Stimulated activated CD8-positive, alpha-beta memory T cell treated with anti-CD3 and anti-CD28 coated beads, Interleukin-7, amount 100 ng/mL, for 1 hour (primary cell): ENCODE data around the gene EIF2AK3.
A peak's percentile ranks its signal among the peaks of the same experiment; 100 is the strongest.
"Not testable (repeated sequence)": the region's sequence is repeated elsewhere in the genome, so short reads cannot be mapped to it uniquely, and the experiment has no call there.

Experiments used
- DNase-seq, 2 donors: peaks; one replicate each; pipeline ENCODE4 v3.0.0-alpha.2; 2020; ENCODE audit warnings: low read depth in 2 of 2

The EIF2AK3 gene

DNA sequence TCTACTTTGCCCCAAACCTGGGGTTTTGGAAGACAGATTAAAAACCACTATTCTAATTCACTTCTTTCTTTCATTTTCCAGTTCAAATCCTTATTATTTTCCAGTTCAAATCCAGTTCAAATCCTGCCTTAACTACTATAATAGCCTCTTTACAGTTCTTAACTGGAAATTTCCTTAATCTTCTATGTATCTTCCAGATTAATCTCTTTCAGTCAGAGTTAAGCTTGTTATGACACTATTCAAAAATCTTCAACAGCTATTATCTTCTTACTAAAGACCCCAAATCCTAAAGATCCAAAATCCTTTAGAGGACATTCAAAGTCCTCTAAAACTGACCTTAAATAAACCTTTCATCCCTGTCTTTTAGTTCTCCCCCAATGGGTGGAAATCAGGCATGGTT lies 30.1 kb downstream of the EIF2AK3 start:
- no peak for DNase-seq

DNA sequence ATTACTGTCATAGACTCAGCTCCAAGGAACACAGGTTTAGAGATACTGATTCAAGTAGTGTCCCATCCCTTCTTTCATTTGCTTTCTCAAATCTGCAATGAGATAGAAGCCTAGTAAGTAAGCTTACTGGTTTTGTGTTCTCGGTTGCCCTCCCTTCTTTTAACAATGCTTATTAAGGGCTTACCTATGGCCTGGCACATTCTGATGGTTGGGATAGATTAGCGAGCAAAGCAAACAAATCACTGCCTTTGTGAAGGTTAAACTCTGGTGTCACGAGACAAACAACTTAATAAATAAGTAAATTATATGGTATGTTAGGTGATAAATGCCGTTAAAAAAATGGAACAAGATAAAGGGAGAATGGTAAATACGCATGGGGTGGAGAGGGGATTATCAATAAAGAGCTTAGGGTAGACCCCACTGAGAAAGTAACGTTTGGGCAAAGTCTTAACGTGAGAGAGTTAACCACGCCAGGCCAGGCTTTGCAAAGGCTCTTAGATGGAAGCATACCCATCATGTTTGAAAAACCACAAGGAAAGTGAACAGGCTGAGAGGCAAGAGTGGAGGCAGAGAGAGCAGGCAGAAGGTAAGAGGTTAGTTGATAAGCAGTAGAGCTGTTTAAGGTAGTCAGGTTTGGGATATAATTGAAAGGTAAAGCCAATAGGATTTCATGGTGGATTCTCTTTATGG lies 31.0 kb downstream of the EIF2AK3 start:
- DNase-seq: no peak

DNA sequence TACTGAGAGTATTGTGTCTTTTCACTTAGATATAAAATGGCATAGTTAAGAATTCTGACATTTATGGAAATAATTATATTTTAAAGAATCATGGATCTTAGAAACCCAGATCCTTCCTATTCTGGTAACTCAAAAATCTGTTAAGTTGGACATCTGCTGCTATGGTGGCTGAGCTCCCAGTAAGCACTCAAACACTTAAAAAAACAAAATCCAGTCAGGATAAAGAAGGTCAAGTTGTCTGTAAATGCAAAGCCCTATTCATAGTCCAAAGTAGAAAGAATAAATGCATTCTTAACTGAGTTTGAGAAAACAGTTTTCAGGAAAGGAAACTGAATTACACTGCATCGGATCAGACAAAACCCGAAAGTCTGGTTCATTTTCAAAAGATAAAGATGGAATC lies 35.6 kb downstream of the EIF2AK3 start:
- no peak for DNase-seq

DNA sequence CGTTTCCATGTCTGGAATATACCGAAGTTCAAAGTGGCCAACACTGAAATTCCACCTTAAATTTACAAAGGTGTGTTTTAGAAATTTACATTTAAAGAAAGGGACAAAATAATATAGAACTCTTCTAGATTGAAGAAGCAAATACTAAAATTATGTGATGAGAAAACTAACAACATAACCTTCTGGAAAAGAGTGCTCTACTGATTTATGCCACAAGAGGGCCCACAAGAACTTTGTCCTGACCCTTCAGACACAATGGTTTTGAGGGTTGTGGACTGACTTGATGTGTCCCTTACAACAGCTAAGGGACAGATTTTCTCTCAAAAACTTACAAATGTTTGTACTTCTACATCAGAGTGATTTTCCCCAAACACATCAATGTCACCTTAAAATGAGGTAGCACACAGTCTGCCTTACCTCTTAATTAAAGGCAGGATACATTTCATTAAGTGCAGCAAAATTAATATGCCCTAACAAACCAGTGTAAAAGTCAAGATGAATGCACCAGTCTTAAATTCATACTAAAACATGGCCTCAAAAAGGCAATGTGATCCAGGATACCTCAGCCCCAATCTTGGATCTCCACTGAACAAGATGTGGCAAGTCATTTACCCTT lies 36.2 kb downstream of the EIF2AK3 start:
- DNase-seq: peak in 1 of 2 donors; percentile 1

DNA sequence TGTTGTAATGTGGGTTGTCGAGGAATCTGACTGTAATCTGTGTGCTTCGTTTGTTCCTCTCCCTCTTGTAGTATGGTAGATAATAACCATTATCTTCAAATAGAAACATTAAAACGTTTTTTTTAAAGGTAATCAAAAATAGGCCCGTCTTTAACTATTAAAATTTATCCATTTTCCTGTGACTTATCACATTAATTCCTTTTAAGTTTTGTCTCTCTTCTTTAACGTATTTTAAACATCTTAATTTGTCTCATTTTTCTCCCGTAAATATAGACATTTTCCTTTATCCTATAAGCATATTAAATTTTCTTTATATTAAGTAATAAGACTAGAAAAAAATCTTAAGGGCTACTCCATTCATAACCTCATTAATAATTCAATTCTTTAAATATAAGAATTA lies 41.3 kb downstream of the EIF2AK3 start:
- no peak for DNase-seq

DNA sequence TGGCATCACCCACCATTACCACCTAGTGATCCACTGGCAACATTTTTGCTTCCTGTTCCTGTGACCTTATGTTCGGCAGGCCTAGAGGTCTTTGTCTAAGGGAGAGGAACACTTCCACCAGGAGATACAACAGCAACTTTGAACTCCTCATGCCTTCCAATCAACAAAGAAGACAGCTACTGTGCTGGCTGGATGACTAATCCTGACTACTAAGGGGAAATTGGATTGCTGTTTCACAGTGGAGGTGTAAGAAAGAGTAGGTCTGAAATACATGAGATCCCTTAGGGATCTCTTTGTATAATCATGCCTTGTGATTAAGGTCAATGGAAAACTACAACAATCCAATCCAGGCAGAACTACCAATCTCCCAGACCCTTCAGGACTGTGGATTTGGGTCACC lies 45.2 kb downstream of the EIF2AK3 start:
- no peak for DNase-seq

DNA sequence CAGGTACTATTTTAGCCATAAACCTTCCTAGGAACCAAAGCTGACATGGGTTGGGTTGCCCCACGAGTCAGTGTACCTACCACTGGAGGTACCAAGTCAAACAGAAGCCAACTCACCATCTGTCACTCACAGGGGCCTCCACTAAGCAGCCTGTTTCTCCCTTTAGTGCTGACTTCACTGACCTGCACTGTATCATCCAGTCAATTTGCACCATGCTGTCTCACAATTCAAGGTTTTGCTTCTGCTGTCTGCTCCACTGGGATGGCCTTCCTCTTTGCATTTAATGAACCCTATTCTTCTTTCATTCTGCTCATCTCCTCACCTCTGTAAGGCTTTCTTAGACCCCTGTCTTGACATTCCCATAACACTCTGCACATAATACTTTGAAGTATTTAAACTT lies 47.2 kb downstream of the EIF2AK3 start:
- no peak for DNase-seq

DNA sequence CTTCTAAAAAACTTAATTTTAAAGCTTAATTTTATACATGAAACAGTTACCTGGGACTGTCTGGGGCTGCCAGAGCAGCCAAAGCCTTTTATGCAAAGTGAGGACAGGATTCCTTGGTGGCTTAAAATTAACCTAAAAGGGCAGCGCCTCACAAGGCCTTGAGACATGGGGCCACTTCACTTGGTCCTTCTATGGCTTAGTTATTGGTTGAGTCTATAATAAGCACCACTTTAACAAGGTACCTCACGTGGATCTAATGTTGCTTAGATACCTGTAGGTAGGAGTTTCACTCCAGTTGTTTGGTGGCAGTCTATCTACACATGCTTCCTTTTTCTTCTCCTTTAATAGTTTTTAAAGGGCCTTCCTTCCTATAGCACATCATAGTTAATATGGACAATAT lies 51.6 kb downstream of the EIF2AK3 start:
- DNase-seq: no peak

DNA sequence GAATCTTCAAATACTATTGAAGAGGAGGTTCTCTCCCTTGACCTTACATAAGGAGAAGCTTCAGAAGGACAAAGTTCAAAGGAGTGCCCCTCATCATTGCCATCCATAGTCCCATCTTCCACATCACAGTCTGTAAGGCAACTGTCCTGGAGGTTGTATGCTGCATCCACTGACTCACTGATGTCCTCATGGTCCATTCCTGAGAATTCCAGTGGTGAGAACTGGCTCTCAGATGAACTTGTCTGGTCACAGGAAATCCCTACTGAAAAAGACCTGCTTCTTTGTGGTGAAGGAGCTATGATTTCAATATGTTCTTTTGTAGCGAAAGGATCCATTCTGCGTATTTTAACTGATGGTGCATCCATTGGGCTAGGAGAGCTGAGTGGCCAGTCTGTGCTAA lies 52.2 kb downstream of the EIF2AK3 start:
- no peak for DNase-seq

DNA sequence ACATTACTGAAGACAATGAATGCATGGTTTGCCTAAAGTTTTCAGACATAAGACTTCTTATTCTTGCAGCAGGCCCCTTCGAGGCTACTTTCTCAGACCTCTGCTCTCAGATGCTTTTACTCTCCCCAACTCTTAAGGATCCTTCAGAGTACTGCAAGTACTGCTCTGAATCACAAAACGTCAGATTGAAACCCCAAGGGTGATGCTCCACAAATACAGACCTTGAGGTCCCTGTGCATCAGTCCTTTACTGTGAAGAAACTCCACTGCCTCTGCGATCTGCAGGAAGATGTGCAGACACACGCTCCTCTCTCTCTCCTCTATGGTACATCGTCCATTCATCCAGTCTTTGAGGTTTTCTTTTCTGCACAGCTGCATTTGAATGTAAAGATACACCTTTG lies 52.8 kb downstream of the EIF2AK3 start:
- no peak for DNase-seq

DNA sequence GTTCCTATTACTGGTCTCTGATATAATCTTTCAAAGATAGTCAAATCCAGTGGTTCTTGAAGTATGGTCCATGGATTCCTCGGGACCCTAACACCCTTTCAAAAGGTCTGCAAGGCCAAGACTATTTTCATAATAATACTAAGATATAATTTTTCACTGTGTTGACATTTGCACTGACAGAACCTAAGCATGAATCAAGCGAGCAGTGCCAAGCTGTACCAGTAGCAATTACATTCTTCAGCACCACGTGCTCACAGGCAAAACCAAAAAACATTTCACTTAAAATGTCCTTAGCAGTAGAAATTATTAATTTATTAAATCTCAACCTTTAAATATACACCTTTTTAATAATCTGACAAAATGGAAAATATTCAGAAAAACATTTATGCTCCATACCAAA lies 59.1 kb downstream of the EIF2AK3 start:
- no peak for DNase-seq

DNA sequence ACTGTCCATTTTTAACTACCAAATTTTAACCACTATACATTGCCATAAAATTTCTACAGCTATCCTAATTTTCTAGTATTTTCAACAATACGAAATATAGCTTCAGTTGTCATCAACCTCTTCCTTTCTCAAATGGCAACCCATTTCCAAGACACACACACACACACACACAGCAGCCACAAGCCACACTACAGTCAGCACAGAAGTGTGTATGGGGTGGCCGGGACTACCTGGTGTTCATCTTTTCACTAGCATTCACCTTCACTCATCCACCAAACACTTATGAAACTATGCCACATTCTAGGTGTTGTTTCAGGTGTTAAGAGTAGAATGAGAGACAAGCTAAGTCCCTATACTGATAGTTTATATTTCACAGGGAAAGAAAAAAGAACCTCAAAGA lies 62.9 kb downstream of the EIF2AK3 start:
- no peak for DNase-seq

DNA sequence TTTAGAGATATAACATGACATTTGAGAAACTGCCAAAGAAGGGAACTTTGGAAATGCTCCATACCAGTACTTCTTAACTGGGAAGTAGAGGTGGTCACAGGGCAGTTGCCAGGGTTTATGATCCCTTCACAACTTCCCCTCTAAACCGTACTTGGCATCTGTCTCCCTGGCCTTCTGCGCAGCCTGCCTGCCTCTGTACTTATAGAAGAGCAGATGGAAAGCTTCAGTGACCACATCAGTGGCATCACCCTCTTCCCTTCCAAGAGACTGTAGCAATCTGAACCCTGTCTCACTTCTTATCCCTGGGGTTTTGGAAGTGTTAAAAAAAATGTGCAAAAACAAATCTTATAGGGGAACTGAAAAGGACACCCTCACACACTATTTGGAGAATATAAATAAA lies 64.1 kb downstream of the EIF2AK3 start:
- DNase-seq: no peak

DNA sequence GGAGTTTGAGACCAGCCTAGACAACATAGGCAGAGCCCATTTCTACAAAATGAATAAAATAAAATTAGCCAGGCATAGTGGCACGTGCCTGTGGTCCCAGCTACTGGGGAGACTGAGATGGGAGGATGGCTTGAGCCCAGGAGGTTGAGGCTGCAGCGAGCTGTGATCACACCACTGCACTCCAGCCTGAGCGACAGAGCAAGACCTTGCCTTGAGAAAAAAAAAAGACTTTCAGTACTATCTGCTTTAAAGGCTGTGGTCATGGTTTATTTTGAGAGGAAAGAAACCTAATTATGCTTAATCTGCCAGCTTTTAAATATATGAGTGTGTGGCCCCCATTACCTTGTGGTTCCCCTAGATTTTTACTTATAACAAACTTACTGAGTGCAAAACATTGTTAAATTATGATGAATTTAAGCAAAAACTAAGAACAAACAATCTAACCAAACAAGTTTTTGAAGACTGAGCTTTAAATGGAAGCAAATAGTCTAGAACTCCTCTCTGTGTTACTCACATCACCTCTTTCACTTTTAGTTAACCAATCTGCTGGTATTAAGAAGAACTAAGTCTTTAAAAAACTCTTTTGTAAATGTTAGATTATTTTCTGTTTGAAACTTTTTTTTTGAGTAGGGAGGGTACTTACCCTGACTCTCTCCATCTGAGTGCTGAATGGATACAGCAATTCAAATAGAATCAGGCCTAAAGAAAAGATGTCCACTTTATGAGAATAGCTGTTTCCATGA lies 65.4 kb downstream of the EIF2AK3 start:
- DNase-seq: no peak

DNA sequence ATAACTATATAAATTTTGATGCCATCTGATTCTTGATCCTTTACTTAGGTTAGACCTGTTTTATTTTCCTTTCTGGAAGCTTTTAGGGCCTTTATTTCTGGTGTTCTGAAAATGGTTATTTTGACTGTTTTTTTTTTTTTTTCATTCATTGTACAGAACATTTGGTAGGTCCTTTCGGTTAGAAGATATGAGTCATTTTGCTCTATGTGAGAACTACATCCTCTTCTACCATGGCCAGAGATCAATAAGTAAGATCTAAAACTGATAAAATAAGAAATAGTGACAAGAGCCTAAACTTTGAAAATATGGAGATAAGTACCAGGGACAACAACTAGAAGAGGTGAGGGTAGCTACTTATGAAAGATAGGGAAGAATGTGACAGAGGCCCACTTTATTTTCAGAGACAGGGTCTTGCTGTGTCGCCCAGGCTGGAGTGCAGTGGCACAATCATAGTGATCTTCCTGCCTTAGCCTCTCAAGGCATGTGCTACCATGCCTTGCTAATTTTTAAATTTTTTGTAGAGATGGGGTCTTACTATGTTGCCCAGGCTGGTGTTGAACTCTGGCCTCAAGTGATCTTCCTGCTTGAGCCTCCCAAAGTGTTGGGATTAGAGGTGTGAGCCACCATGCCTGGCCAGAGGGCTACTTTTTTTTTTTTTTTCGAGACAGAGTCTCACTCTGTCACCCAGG lies 66.5 kb downstream of the EIF2AK3 start:
- no peak for DNase-seq

DNA sequence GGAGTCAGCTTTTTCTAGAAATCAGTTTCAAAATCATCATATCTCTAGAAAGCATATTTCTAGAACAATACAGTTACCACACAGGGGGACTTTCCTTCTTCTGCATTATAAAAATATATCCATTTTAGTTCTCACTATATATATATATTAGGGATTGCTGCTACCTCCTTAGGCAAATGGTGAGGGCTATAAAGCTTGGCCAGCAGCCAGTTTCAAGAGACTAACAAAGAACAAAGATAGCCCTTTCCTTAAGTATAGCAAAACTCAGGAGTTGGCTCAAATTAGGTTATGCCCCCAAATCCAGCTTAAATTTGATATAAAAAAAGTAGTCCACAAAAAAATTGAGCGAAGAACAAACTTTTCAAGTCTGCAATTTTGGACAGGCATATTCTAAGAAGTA lies 70.0 kb downstream of the EIF2AK3 start:
- no peak for DNase-seq

DNA sequence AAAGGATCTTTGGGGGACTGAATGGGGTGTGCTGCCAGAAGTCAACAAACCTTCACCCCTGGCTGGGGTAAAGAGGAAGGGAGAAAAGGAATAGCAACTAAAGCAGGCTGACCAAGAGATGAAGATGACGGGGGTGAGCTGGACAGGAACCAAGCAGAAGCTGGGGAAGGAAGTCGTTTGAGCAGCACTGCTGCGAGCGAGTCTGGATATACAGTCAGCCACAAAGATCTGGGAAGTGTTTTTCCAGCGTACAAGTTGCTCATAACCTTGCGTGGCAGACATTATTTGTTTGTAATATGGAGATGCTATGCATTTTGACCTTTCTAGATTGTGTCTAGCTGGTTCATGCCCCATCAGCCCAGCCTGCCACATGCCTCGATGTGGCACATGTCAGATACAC lies 71.2 kb downstream of the EIF2AK3 start:
- DNase-seq: no peak

DNA sequence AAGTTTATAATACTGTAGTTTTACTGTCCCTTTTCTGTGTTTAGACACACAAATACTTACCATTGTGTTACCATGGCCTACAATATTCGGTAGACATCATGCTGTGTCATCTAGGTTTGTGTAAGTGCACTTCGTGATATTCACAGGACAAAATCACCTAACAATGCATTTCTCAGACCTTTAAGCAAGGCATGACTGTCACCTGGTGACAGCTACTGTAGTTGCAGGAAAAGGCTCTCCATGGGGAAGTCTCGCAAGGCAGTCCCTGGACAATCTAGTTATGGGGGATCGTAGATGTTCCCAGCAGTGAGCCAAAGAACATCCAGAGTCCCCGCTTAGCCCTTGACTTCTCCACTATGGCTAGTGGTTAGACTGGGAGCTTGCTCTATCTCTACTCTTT lies 73.1 kb downstream of the EIF2AK3 start:
- DNase-seq: no peak

DNA sequence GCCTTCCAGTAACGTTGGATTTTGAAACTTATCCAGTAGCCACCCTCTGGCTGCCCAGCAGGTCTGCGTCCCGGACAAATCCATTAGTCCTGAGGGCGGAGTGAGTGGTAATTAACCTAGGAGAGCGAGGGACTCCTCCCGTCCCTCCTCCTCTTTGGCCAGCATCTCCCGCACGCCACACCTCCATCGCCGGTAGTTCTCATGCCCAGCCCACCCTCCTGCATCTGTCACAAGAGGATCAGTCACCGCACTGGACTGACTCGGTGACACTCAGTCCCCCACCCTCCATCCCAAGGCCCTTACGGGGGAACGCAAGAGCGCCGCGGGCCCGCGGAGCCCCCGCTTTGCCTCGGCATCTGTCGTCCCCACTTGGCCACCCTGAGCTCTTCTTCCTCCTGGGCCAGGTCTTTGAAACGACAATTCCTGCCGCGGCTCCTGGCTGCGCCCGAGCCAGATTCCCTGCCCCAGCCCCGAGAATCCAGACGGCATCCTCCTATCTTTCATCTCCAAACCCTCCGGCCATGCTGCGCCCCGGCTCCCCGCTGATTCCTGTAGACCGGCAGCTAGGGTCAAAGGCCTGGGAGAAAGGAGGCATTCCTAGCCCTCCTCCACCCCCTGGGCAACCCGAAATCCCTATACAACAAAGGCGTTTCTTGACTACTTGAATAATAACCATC lies 77.5 kb downstream of the EIF2AK3 start:
- DNase-seq: no peak

DNA sequence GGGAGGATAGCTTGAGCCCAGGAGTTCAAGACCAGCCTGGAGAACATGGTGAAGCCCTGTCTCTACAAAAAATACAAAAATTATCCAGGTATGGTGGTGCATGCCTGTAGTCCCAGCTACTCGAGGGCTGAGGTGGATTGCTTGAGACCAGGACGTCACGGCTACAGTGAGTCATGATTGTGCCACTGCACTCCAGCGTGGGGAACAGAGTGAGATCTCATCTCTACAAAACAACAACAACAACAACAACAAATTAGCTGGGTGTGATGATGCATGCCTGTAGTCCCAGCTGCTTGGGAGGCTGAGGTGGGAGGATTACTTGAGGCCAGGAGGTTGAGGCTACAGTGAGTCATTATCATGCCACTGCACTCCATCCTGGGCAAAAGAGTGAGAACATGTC lies 81.0 kb downstream of the EIF2AK3 start:
- not testable (repeated sequence) for DNase-seq

DNA sequence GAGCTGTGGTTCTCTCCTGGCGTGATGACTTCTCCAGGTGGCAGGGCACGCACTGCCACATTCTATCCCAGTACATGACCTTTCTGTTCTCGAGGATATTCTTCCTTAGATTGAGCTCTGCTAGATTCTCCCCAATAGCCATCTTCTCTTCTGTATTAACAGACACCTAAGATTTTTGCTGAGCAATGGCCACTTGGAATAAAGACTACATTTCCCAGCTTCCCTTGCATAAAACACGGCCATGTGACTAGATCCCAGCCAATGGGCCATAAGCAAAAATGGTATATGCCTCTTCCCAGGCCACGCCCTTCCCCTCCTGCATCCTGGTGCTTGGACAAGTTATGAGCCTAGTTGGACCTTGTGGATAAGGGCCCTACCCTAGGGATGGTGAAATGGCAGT lies 82.1 kb downstream of the EIF2AK3 start:
- no peak for DNase-seq

DNA sequence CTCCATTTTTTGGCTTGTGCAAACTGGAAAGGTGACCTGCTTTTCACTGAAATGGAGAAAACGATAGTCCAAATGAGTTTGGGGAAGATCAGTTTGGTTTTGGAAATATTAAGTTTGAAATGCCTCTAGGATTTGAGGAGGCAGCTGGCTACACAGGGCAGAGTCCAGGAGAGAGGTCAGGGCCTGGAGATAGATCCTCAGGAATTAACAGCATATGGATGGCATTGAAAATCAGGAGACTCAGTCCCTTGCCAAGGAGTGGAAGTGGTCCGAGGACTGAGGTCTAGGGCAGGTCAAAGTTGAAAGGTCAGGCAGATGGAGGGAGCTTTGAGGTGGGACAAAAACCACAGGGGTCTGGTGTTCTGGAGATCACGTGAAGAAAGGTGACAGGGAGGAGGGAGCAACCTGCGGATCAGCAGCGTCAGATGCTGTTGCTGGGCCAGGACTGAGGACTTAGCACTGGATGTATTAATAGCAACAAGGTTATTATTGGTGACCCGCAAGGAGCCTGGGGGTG lies 83.7 kb downstream of the EIF2AK3 start:
- DNase-seq: no peak
